Tibial nerve (tissue), 4 donors: ENCODE measurements around the gene RNF166. TPM values are rescaled to one million over a fixed set of nuclear protein-coding genes. Genes with fewer than 3 reads are reported as not detected.

Source experiments
- DNase-seq, 2 donors: peaks; one replicate each; pipeline ENCODE4 v3.0.0-alpha.2; 2019; ENCODE audit warnings: low spot score in 2 of 2
- H3K27ac ChIP-seq, 4 donors: fragments of 200-600 bp; sonication (generic) in 3 of 4; one replicate each; pipeline ENCODE4 v1.5.1; 2017 to 2019; ENCODE audit warnings: mild to moderate bottlenecking in 1 of 4
- H3K27me3 ChIP-seq, 2 donors: fragments of 200-600 bp; sonication (generic) in 1 of 2; one replicate each; pipeline versions ENCODE4 v1.5.1 to v1.6.0; 2017 to 2019
- H3K36me3 ChIP-seq, 3 donors: fragments of 200-600 bp; sonication (generic); one replicate each; pipeline ENCODE4 v1.5.1; 2018 to 2019
- H3K4me1 ChIP-seq, 4 donors: fragments of 200-600 bp; sonication (generic) in 3 of 4; one replicate each; pipeline ENCODE4 v1.5.1; 2017 to 2019
- H3K4me3 ChIP-seq, 4 donors: fragments of 200-600 bp; sonication (generic) in 3 of 4; one replicate each; pipeline ENCODE4 v1.5.1; 2017 to 2019; ENCODE audit warnings: mild to moderate bottlenecking in 1 of 4, moderate library complexity in 1 of 4
- H3K9me3 ChIP-seq, 4 donors: fragments of 200-600 bp; sonication (generic) in 3 of 4; one replicate each; pipeline ENCODE4 v1.5.1; 2017 to 2019
- EP300 ChIP-seq, 2 donors: sonication (generic); formaldehyde crosslinking; IDR thresholded peaks; one replicate each; pipeline ENCODE4 v1.6.1; 2017; ENCODE audit warnings: antibody characterized with exemption in 2 of 2, mild to moderate bottlenecking in 1 of 2
- POLR2A ChIP-seq, 2 donors: fragments of 450-650 bp; IDR thresholded peaks; one replicate each; pipeline ENCODE4 v1.6.1; 2017; ENCODE audit warnings: antibody characterized with exemption in 2 of 2, mild to moderate bottlenecking in 2 of 2, moderate library complexity in 2 of 2
- WGBS, 2 donors: methylation state at CpG; one replicate each; pipeline ENCODE4 v1.1.5; 2018; 5-methylcytosine and 5-hydroxymethylcytosine counted together
- total RNA-seq, 4 donors: library from RNA; depleted of rRNA; stranded (reverse); fragments of >200 nt; gene quantifications; one replicate each; pipeline ENCODE4 v1.1.0, GENCODE V29; 2016
- TF ChIP-seq, protein P1 (sequence below), 5 experiments: fragments of 200-600 bp in 3 of 5; fragments of 450-650 bp in 2 of 5; sonication (generic) in 3 of 5; IDR thresholded peaks; one replicate each; pipeline ENCODE4 v1.5.1; 2016 to 2019; ENCODE audit warnings: antibody characterized with exemption in 5 of 5, mild to moderate bottlenecking in 3 of 5, moderate library complexity in 2 of 5

Gene RNF166
- total RNA-seq, 4 donors from 2014 or later: 36.5 to 56.7 (median 43.5) TPM

GRCh38 chr16:88650749-88651275 is 55.4 kb downstream of the RNF166 start, which contains the start of gene CYBA:
CYBA (minus strand) TSS chr16:88651053; CDS start chr16:88651013, 40 bp downstream.
- 2 to 4% methylated on average over 19 to 29 of the region's 41 CpGs for WGBS, 2 donors
- H3K4me3 ChIP-seq: peak within 1 kb of the TSS; percentile 40 to 71 (median 67)
- H3K27ac ChIP-seq: peak within 1 kb of the TSS in 3 of 4 donors; percentile 70 to 87 (median 78)
- TF ChIP-seq, protein P1, sequence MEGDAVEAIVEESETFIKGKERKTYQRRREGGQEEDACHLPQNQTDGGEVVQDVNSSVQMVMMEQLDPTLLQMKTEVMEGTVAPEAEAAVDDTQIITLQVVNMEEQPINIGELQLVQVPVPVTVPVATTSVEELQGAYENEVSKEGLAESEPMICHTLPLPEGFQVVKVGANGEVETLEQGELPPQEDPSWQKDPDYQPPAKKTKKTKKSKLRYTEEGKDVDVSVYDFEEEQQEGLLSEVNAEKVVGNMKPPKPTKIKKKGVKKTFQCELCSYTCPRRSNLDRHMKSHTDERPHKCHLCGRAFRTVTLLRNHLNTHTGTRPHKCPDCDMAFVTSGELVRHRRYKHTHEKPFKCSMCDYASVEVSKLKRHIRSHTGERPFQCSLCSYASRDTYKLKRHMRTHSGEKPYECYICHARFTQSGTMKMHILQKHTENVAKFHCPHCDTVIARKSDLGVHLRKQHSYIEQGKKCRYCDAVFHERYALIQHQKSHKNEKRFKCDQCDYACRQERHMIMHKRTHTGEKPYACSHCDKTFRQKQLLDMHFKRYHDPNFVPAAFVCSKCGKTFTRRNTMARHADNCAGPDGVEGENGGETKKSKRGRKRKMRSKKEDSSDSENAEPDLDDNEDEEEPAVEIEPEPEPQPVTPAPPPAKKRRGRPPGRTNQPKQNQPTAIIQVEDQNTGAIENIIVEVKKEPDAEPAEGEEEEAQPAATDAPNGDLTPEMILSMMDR (IDR thresholded peaks at IDR 0.05): no peak
- TF ChIP-seq POLR2A (IDR thresholded peaks at IDR 0.05): peak in 1 of 2 donors; percentile 34
- no peak for TF ChIP-seq EP300 (IDR thresholded peaks at IDR 0.05)
- H3K36me3 ChIP-seq: peaks cover 0 to 62% (median 6%) of the 10 kb centered on the region in 3 donors
- no peaks in the 10 kb centered on the region for H3K27me3 ChIP-seq
- DNase-seq: peak; percentile 31 to 47
- H3K4me1 ChIP-seq: peaks cover 0 to 27% (median 17%) of the 10 kb centered on the region in 4 donors
- no peaks in the 10 kb centered on the region for H3K9me3 ChIP-seq

- peaks cover 0 to 62% (median 6%) of the 10 kb centered on the region in 3 donors for H3K36me3 ChIP-seq
- H3K4me1 ChIP-seq: peaks cover 0 to 27% (median 17%) of the 10 kb centered on the region in 4 donors
- H3K9me3 ChIP-seq: no peaks in the 10 kb centered on the region
- TF ChIP-seq, protein P1 (IDR thresholded peaks at IDR 0.05): peak in 1 of 5 experiments; percentile 11
- TF ChIP-seq EP300 (IDR thresholded peaks at IDR 0.05): no peak
- no peak for DNase-seq
- no peaks in the 10 kb centered on the region for H3K27me3 ChIP-seq
- H3K27ac ChIP-seq: peak overlapping the region in 3 of 4 donors; percentile 70 to 87 (median 78)
- 0 to 21% methylated on average over 6 to 13 of the region's 37 CpGs for WGBS, 2 donors
- H3K4me3 ChIP-seq: peak overlapping the region; percentile 40 to 71 (median 67)
Observed at GRCh38 chr16:88649924-88650748, 56.1 kb downstream of the RNF166 start.

DNA sequence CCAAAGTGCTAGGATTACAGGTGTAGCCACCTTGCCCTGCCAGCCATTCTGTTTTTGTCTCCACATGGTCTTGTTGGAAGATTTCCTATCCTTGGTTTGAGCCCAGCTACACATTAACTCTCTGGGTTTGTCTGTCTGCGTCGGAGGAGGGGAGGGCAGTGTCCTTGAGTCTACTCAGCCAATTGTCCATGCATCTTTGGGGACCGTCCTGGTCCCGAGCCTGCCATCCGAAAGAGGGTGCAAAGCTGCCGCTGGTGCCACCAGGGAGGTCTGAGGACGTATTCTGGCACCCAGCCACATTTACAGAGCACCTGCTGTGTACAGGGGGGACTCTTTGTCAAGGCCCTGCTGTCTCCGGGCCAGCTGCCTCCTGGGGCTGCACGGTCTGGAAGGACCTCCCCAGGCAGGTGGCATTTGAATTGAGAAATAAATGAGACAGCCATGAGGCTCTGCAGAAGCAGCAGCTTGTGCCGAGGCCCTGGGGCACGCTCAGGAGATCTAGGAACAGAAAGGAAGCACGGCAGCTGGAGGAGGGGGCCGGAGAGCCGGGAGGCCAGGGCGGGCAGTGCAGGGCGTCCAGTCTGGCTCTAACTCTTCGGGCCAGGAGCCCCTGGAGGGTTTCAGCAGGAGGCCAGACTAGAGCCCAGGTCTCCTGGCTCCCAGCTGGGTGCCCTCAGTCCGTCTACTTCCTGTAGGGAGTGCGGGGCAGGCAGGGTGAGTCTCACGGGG is 56.8 kb downstream of the RNF166 start:
- Histone ChIP-seq H3K27ac (peak overlapping the region in 3 of 4 donors; percentile 15 to 87 (median 78)), H3K4me3 (peak overlapping the region; percentile 40 to 71 (median 67)), H3K36me3 (peaks cover 0 to 59% (median 0%) of the 10 kb centered on the region in 3 donors), H3K4me1 (peaks cover 0 to 27% (median 17%) of the 10 kb centered on the region in 4 donors), H3K9me3 (no peaks in the 10 kb centered on the region), H3K27me3 (no peaks in the 10 kb centered on the region)
- DNase-seq: no peak
- 74 to 85% methylated on average over 19 to 20 of the region's 20 CpGs for WGBS, 2 donors
- TF ChIP-seq POLR2A (IDR thresholded peaks at IDR 0.05) (no peak), EP300 (IDR thresholded peaks at IDR 0.05) (no peak)
- TF ChIP-seq, protein P1 (IDR thresholded peaks at IDR 0.05): no peak

DNA sequence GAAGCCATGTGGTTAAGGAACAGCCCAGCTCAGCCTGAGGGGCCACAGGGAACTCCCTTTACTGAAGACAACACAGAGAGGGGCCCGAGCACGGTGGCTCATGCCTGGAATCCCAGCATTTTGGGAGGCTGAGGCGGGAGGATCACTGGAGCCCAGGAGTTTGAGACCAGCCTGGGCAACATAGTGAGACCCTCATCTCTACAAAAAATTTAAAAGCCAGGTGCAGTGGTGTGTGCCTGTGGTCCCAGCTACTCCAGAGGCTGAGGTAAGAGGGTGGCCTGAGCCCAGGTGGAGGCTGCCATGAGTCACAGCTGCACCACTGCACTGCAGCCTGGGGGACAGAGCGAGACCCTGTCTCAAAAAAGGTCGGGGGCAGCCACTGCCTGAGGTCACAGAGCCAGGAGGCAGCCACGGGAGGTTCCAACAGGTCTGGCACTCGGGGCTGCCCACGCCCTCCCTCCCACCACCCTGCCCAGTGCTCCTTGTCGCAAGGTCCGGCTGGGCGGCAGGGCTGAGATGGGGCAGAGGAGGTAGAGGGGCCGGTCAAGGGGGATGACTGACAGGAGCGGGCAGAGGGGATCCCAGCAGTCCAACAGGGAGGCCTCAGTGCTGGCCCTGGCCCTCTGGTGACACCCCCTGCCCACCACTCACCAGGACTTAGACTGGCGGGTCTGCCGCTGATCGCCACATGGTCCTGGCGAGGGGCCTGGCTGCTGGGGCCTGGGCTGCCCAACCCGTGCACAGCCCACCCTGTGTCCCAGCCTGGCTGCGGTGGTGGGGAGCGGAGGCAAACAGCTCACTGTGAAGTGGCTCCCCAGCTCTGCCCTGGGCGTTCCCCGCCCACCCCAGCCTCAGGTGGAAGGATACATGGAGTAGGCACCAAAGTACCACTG is 58.8 kb downstream of the RNF166 start:
- TF ChIP-seq POLR2A (IDR thresholded peaks at IDR 0.05) (no peak), EP300 (IDR thresholded peaks at IDR 0.05) (no peak)
- TF ChIP-seq, protein P1 (IDR thresholded peaks at IDR 0.05): no peak
- no peak overlapping the region for H3K27ac ChIP-seq
- H3K9me3 ChIP-seq: no peaks in the 10 kb centered on the region
- DNase-seq: no peak
- no peaks in the 10 kb centered on the region for H3K27me3 ChIP-seq
- H3K4me1 ChIP-seq: peaks cover 0 to 27% (median 17%) of the 10 kb centered on the region in 4 donors
- peaks cover 0 to 57% (median 0%) of the 10 kb centered on the region in 3 donors for H3K36me3 ChIP-seq
- 89 to 91% methylated on average over 14 to 15 of the region's 22 CpGs for WGBS, 2 donors
- H3K4me3 ChIP-seq: no peak overlapping the region

Other genes with a start within 250 kb of the RNF166 start
- gene ZC3H18, start 136.0 kb downstream of the RNF166 start, total RNA-seq: 10 to 100 TPM; 19.7 to 52.2 (median 28.1) TPM
- not detected for gene IL17C, start 67.8 kb downstream of the RNF166 start, total RNA-seq
- 100 to 1,000 TPM in 2 of 4 donors, 10 to 100 TPM in 2; 86.3 to 199 (median 121) TPM for gene CYBA, start 55.4 kb downstream of the RNF166 start, total RNA-seq
- gene MVD, start 43.3 kb downstream of the RNF166 start, total RNA-seq: 10 to 100 TPM; 32.7 to 49.4 (median 39.9) TPM
- 1 to 10 TPM in 2 of 4 donors, under 1 TPM in 2; 0.87 to 1.2 (median 1.0) TPM for gene SNAI3, start 19.9 kb downstream of the RNF166 start, total RNA-seq
- 10 to 100 TPM; 12.3 to 22.5 (median 12.5) TPM for gene CTU2, start 95 bp upstream of the RNF166 start, total RNA-seq
- 100 to 1,000 TPM in 3 of 4 donors, 10 to 100 TPM in 1; 90.5 to 309 (median 165) TPM for gene PIEZO1, start 78.8 kb upstream of the RNF166 start, total RNA-seq
- gene CDT1, start 97.4 kb upstream of the RNF166 start, total RNA-seq: 1 to 10 TPM in 2 of 4 donors, under 1 TPM in 1, not detected in 1; 0.44 to 1.5 (median 1.4) TPM
- gene APRT, start 105.5 kb upstream of the RNF166 start, total RNA-seq: 100 to 1,000 TPM in 2 of 4 donors, 10 to 100 TPM in 2; 83.4 to 157 (median 106) TPM
- gene GALNS, start 150.5 kb upstream of the RNF166 start, total RNA-seq: 10 to 100 TPM; 15.1 to 80.1 (median 43.2) TPM
- gene TRAPPC2L, start 150.7 kb upstream of the RNF166 start, total RNA-seq: 10 to 100 TPM; 18.0 to 36.6 (median 22.9) TPM
- not detected for gene PABPN1L, start 160.3 kb upstream of the RNF166 start, total RNA-seq